HL-60 (cell line): Measurements from ENCODE around the gene DDIT3.

Experiments
- DNase-seq, 2 experiments: peaks; one replicate each; pipeline ENCODE4 v3.0.0-alpha.2; 2010 to 2020; ENCODE audit warnings: low read depth in 1 of 2, low spot score in 1 of 2
- H3K27ac ChIP-seq: fragments of 250-450 bp; sonication (Bioruptor Pico); replicated peaks from 2 replicates; pipeline ENCODE4 v1.5.1; 2020; ENCODE audit warnings: mild to moderate bottlenecking, moderate library complexity
- H3K27me3 ChIP-seq: fragments of 250-450 bp; sonication (Bioruptor Pico); 2 replicates; pipeline ENCODE4 v1.5.1; 2021; ENCODE audit warnings: mild to moderate bottlenecking, moderate library complexity; ENCODE audit not compliant: insufficient read depth, poor library complexity, severe bottlenecking
- H3K4me3 ChIP-seq: replicated peaks from 2 replicates; pipeline ENCODE4 v1.5.1; 2011; ENCODE audit warnings: mild to moderate bottlenecking, control low read depth, low read length; ENCODE audit not compliant: insufficient read depth
- CTCF ChIP-seq: IDR thresholded peaks from one replicate; pipeline ENCODE4 v1.5.1; 2011; ENCODE audit warnings: low read length, control low read depth, inconsistent platforms; ENCODE audit not compliant: insufficient read depth
- GABPA ChIP-seq: IDR thresholded peaks from 2 replicates; pipeline ENCODE4 v1.6.1; 2012; ENCODE audit warnings: low read depth
- POLR2AphosphoS5 ChIP-seq: IDR thresholded peaks from 2 replicates; pipeline ENCODE4 v1.6.1; 2012; ENCODE audit warnings: low read depth
- REST ChIP-seq: IDR thresholded peaks from 2 replicates; pipeline ENCODE4 v1.6.1; 2012; ENCODE audit warnings: low read depth; ENCODE audit not compliant: insufficient replicate concordance
- SPI1 ChIP-seq: IDR thresholded peaks from 2 replicates; pipeline ENCODE4 v1.6.1; 2012; ENCODE audit warnings: low read depth, mild to moderate bottlenecking, borderline replicate concordance

DDIT3 gene

DNA sequence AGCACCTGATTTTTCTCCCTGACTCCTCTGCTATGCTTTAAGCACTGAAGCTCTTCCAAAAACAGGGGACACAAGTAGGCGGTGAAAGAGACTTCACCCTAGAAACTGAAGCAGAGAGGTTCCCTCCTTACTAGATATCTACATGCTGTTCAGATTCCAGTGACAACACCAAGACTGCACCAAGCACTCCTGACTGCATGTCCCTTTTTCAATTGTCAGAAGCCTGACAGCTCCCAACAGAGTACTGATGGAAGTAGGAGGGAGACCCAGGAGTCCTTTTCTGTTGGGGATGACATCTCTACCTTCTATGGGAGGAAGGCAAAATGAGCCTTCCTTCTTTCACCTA is 16.3 kb upstream of the DDIT3 start:
- DNase-seq, result no peak
- H3K27me3 ChIP-seq, result no peaks in the 10 kb centered on the region
- no peak overlapping the region for H3K4me3 ChIP-seq
- no peak overlapping the region for H3K27ac ChIP-seq
- no peak for TF ChIP-seq CTCF
- TF ChIP-seq SPI1, result no peak
- TF ChIP-seq POLR2AphosphoS5, result no peak
- TF ChIP-seq REST, result no peak
- TF ChIP-seq GABPA, result no peak

GRCh38 chr12:57535764-57536596 is 15.7 kb upstream of the DDIT3 start:
- no peak for DNase-seq
- TF ChIP-seq GABPA, result no peak
- Histone ChIP-seq H3K4me3 (no peak overlapping the region), H3K27ac (no peak overlapping the region), H3K27me3 (no peaks in the 10 kb centered on the region)

GRCh38 chr12:57534991-57535543 is 14.8 kb upstream of the DDIT3 start:
- no peak for TF ChIP-seq CTCF
- TF ChIP-seq REST, result no peak
- no peak for TF ChIP-seq POLR2AphosphoS5
- no peak for TF ChIP-seq GABPA
- TF ChIP-seq SPI1, result no peak
- DNase-seq, result no peak
- Histone ChIP-seq H3K27ac (no peak overlapping the region), H3K27me3 (no peaks in the 10 kb centered on the region), H3K4me3 (no peak overlapping the region)

DNA sequence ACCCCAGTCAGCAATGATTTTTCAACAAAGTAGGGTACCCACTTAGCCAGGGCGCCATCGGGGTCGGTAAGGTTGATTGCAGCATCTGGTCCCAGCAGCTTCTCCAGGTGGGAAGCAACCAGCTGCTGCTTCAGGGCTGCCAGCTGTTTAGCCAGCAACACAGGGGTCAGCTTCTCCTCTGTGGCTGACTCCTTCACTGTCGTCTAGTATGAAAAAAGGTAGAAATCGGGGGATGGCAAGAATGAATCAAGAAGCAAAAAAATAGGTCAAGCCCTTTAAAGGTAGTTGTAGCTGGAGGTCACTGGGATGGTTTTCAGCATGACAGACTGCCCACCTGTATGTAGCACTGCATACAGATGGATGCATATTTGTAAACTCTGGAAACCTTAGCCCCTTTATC is 13.9 kb upstream of the DDIT3 start:
- H3K4me3 ChIP-seq, result no peak overlapping the region
- TF ChIP-seq CTCF (no peak), GABPA (no peak), REST (no peak), SPI1 (no peak), POLR2AphosphoS5 (no peak)
- H3K27me3 ChIP-seq, result no peaks in the 10 kb centered on the region
- no peak for DNase-seq
- H3K27ac ChIP-seq, result no peak overlapping the region
